COLO829 (cell line): Measurements from ENCODE around the gene SPACA7.

Experiments
- DNase-seq: peaks from one replicate; pipeline ENCODE4 v3.0.0; 2012; ENCODE audit warnings: low spot score

Gene SPACA7

DNA sequence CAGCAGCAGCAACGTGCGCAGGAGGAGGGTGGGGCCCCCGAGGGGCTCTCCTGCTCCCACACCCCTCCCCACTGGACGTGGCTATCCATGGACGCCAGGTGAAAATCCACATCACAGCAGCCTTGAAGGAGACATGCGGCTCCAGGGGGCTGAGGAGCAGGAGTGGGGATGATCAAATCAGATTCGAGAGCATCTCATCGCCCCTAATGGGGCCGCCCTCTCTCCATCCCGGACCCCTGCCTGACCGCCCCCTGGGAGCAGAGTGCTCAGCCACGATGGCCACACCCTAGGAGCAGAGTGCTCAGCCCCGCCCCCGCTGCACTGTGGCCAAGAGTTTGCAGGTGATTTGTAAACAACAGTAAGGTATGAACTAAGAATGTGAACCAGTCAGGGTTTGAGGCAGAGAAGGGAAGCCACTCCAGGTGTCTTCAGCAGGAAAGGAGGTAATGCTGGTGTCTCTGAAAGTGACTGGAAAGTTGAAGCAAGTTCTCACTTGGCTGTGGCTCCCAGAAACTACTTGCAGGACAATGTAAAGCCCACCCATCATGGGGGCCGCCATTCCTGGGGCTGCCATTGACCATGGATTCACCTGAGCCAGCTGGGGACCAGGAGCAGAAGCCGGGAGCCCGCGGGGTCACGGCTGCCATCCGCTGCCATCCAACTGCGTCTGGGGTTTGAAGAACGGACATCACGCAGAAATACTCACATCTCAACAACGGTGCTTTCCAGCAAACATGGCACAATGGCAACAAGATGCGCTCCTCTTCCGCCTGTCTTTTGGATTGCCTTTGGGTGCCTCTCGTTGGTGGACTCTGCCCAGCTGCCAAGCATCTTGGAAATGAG, 71.8 kb downstream of the SPACA7 start:
- DNase-seq, result no peak

DNA sequence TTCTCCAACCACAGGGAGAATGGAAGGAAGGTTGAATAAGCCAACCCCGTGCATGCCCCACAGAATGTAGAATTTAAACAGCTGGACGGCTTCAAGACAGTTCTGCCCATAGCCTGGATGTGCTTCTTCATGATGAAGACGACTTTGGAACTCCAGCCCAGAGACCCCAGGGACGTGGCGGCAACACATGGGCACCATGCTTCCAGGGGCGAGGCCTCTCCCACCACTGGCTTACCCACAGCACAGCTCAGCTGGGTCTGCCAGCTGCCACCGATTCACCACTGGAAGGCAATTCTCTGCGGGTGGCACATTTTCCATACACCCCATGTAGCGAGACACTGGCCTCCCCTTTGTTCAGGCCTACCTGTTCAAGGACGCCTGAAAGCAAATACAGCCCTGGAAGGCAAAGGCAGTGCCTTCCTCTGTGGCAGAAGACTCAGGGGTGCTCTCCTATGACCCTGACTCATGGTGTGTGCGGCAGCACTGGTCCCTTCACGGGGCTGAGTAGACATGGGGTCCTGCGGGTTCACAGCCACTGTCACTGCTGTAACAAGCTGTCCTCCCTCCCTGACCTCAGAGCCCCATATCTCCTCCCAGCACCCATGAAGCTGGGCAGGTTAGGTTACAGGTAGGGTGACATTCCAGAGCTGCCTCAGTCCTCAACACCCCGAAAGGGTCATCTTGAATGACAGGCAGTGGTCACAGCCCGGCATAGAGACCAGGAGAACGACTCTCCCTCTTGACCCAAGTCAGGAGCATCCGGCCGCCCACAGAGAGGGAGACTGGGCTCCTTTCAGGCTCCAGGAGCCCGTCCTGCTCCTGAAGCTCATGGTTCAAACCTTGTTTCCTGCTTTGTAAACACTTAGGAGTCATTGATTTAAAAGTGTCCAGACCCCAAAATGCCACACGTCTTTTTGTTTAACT, 72.7 kb downstream of the SPACA7 start:
- no peak for DNase-seq

GRCh38 chr13:112449545-112449930, 73.4 kb downstream of the SPACA7 start:
- no peak for DNase-seq

- DNase-seq, result no peak
Measured at GRCh38 chr13:112450118-112450903, 74.2 kb downstream of the SPACA7 start.

GRCh38 chr13:112450904-112451240, 74.7 kb downstream of the SPACA7 start:
- DNase-seq, result no peak

- DNase-seq, result no peak
Measured at GRCh38 chr13:112451512-112452379, 75.6 kb downstream of the SPACA7 start.

GRCh38 chr13:112452380-112453206, 76.4 kb downstream of the SPACA7 start:
- DNase-seq, result no peak

DNA sequence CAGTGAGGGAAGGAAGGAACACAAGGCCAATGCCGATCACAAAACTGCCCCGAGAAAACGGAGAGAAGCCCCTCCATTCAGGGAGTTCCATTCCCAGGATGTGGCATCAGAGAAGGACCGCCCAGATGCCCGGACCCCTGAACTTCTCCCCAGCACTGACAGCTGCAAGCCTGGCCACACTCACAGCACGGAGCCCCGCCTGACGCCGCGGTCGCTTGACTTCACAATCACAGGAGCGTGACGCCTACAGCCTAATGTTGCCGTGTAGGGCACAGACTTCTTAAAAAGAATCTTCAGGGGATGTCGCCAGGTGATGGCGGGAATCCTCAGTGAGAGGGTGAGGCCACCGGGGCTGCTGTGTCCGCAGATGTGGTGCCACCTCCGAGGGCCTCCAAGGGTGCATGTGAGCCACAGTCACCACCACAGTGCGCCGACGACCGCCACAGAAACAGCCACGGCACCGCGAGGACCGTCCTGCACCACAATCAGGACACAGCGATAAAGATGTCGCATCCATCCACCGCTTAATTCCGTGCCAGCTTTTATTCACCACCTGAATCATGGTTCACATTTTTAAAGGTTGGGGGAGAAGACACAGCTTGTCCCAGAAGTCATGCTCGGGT, 77.2 kb downstream of the SPACA7 start:
- no peak for DNase-seq

DNA sequence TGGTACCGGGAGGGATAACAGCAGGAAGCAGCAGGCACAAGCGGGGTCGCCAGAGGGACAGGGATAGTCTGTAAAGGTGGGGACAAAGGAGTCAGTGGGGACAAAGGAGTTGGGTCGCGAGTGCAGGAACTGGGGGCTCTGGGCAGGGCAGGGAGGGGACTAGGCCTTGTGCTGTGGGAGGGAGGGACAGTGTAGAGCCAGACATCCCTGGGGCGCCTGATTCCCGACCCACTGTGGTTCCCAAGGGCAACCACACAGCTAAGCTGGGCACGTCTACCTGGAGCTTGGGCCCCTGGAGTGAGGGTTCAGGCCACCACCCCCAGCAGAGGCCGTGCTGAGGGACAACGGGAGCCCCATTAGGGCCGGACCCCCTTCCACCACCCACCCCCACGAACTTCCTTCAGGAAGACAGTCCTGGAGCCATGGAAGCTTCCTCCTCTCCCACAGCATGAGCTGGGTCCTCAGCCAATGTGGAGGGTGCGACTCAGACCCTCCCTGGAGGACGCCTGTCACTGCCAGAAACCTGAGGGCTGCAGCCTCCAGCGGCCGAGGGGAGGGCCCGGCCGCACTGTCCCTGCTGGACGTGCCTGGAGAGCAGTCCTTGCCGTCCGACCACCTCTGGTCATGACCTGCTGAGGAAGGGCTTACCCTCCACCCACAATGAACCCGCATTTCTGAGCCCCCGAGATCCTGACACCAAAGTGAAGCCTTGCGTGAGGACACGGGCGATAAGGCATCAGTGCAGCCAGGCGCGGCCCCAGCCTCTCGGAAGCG, 77.9 kb downstream of the SPACA7 start:
- DNase-seq, result no peak

- no peak for DNase-seq
Measured at GRCh38 chr13:112454648-112455334, 78.6 kb downstream of the SPACA7 start.

DNA sequence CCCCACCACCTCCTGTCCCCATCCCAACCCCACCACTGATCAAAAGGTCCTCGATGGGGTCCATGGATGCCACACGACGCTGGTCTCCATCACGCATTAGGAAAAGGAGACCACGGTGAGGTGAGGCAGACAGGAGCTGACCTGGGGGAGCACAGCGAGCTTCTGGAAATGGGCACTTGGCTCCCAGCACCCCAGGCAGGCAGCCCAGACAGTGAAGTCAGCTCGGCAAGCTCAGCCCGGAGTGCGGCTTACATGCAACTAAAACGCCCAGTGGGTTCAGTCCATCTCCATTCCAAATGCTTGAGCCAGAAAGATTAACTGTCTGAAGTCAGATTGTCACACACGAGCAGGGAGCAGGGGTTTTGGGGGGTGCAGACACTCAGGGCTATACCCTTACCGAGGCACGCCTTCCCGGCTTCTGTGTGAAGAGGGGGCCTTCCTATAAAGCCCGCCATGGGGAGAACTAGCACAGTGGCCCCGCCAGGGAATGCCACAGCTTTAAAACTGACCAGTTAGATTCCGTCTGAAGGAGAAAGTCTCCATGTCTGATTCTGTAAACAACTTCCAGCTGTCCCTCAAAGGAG, 79.4 kb downstream of the SPACA7 start:
- DNase-seq, result no peak

DNA sequence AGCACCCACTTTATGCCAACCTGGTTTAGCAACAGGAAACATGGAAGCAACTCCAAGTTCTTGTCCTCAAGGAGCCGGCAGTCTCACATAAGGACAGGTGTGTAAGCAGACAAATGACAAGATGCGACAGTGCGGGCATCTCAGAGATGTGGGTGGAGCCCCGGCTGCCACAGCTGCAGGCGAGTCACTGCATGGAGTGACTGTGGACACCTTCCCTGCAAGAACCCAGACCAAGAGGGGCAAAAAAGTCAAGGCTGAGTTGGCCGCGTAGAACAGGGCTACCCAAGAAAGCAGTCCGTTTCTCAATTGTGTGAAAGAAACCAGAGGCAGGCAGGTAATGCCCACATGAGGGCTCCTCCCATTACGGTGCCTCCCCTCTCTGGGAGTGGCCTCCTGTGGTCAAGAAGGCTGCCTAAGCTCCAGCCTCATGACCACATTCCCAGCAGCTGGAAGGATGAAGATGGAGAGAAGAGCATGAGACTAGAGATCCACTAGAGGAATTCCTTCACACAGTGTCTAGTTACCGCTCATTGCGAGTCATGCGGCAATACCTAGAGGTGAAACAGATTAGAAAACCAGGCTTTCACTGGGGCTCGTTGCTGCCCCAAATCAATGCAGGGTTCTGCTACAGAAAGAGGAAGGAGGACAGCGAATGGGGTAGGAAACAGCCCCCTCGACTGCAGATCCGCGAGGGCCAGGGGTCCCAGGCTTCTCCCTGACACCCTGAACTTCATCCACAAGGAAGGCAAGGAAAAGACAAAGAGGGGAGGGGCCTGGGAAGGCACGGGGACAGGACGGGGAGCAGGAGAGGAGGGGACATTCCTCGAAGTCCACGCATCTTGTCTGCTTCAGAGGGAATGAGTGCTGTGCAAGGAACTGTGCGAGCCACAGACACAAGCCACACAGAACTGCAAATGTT, 80.2 kb downstream of the SPACA7 start:
- no peak for DNase-seq

GRCh38 chr13:112457081-112457480, 80.9 kb downstream of the SPACA7 start:
- no peak for DNase-seq

GRCh38 chr13:112457485-112457884, 81.3 kb downstream of the SPACA7 start:
- no peak for DNase-seq

DNA sequence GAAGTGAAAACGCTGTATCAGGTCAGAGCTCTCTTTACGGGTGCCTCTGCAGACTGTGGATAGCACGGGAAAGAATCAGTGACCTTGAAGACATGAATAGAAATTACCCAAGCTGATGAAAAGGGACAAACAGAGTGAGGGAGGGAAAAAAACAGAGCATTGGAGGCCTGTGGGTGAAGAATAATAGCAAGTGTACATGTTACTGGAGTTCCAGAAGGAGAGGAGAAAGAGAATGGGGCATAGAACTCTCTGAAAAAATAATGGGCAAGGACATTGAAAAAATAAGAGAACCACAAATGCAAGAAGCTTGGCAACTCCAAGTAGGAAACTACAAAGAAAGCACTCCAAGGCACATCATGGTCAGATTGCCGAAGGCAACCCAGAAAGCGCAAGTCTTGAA, 86.3 kb downstream of the SPACA7 start:
- DNase-seq, result no peak

GRCh38 chr13:112464720-112465119, 88.6 kb downstream of the SPACA7 start:
- no peak for DNase-seq
